ENCODE data around the gene PRDX5. TPM values are rescaled to one million over a fixed set of nuclear protein-coding genes. Genes with fewer than 3 reads are reported as not detected.

Gene PRDX5
- total and polyA plus RNA-seq, 9 of the 15 experiments (the other 6 are each of a cell fraction or from before 2014, with no cell fraction given): 40.8 to 327 (median 204) TPM

- TF ChIP-seq BCOR (IDR thresholded peaks at IDR 0.05): no peak
- TF ChIP-seq BCL6 (CRISPR knock-in tag; IDR thresholded peaks at IDR 0.05): no peak
- TF ChIP-seq MAFF (IDR thresholded peaks at IDR 0.05; ENCODE audit: low read length): no peak
- TF ChIP-seq TEAD2 (tag; IDR thresholded peaks at IDR 0.05): no peak
- no peak for TF ChIP-seq CHD7 (IDR thresholded peaks at IDR 0.05; ENCODE audit: low read depth, low read length)
- peak; percentile 86 for TF ChIP-seq THAP12 (CRISPR knock-in tag; IDR thresholded peaks at IDR 0.05)
- no peak for TF ChIP-seq ZFP30 (CRISPR knock-in tag; IDR thresholded peaks at IDR 0.05; ENCODE audit: borderline replicate concordance)
These were observed at the start of gene PRDX5 (continued) for GRCh38 chr11:64317961-64318765.
